ENCODE measurements around the gene NAT9. TPM values are rescaled to one million over a fixed set of nuclear protein-coding genes. Genes with fewer than 3 reads are reported as not detected.

NAT9 gene
- total and polyA plus RNA-seq, 2 experiments from 2014 or later: 37.3 to 37.5 TPM

- Mint-ChIP-seq H3K36me3 (ENCODE audit: low read depth) (peaks cover 16% of the 10 kb centered on the region; the same call in 2 of the 3 replicates), H3K4me1 (peaks cover 60% of the 10 kb centered on the region), H3K4me3 (no peak overlapping the region), H3K27me3 (ENCODE audit: insufficient read depth, low read depth, poor library complexity) (peaks cover 18% of the 10 kb centered on the region), H3K27ac (no peak overlapping the region), H3K9me3 (no peaks in the 10 kb centered on the region)
- ATAC-seq (no peak), DNase-seq (ENCODE audit: low spot score) (no peak)
- H4K20me1 ChIP-seq (replicated peaks; ENCODE audit: insufficient read depth): peaks cover 65% of the 10 kb centered on the region
- no peaks in the 10 kb centered on the region for H3K9me2 ChIP-seq (ENCODE audit: insufficient read depth)
- peaks cover 86% of the 10 kb centered on the region for H3K79me2 ChIP-seq (replicated peaks; ENCODE audit: insufficient read depth)
- no peak overlapping the region for H2AFZ ChIP-seq
- H3K36me3 ChIP-seq (ENCODE audit: insufficient read depth): no peaks in the 10 kb centered on the region
- no peak overlapping the region for H3K4me2 ChIP-seq
- H3F3A ChIP-seq (replicated peaks; ENCODE audit: low read depth): no peaks in the 10 kb centered on the region
- H3K4me1 ChIP-seq (ENCODE audit: insufficient read depth): peaks cover 43% of the 10 kb centered on the region
- H3K4me3 ChIP-seq: no peak overlapping the region
- H3K27me3 ChIP-seq (ENCODE audit: insufficient read depth): no peaks in the 10 kb centered on the region
- no peak overlapping the region for H3K27ac ChIP-seq (ENCODE audit: low read depth)
- TF ChIP-seq, protein P1, sequence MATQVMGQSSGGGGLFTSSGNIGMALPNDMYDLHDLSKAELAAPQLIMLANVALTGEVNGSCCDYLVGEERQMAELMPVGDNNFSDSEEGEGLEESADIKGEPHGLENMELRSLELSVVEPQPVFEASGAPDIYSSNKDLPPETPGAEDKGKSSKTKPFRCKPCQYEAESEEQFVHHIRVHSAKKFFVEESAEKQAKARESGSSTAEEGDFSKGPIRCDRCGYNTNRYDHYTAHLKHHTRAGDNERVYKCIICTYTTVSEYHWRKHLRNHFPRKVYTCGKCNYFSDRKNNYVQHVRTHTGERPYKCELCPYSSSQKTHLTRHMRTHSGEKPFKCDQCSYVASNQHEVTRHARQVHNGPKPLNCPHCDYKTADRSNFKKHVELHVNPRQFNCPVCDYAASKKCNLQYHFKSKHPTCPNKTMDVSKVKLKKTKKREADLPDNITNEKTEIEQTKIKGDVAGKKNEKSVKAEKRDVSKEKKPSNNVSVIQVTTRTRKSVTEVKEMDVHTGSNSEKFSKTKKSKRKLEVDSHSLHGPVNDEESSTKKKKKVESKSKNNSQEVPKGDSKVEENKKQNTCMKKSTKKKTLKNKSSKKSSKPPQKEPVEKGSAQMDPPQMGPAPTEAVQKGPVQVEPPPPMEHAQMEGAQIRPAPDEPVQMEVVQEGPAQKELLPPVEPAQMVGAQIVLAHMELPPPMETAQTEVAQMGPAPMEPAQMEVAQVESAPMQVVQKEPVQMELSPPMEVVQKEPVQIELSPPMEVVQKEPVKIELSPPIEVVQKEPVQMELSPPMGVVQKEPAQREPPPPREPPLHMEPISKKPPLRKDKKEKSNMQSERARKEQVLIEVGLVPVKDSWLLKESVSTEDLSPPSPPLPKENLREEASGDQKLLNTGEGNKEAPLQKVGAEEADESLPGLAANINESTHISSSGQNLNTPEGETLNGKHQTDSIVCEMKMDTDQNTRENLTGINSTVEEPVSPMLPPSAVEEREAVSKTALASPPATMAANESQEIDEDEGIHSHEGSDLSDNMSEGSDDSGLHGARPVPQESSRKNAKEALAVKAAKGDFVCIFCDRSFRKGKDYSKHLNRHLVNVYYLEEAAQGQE (IDR thresholded peaks at IDR 0.05; ENCODE audit: unreplicated experiment): no peak
- TF ChIP-seq ZNF462 (CRISPR knock-in tag; IDR thresholded peaks at IDR 0.05) (no peak), ETS1 (IDR thresholded peaks at IDR 0.05) (no peak), NANOG (IDR thresholded peaks at IDR 0.05; ENCODE audit: borderline replicate concordance) (no peak), ZNF114 (CRISPR knock-in tag; IDR thresholded peaks at IDR 0.05) (no peak), JUNB (IDR thresholded peaks at IDR 0.05; ENCODE audit: unreplicated experiment) (no peak), CREB1 (CRISPR knock-in tag; IDR thresholded peaks at IDR 0.05; ENCODE audit: low read depth) (no peak), EZH2phosphoT487 (IDR thresholded peaks at IDR 0.05; ENCODE audit: unreplicated experiment) (no peak), EZH2 (IDR thresholded peaks at IDR 0.05; ENCODE audit: low read depth, unreplicated experiment) (no peak), POLR2AphosphoS5 (IDR thresholded peaks at IDR 0.05; ENCODE audit: low read depth) (no peak), ZNF331 (CRISPR knock-in tag; IDR thresholded peaks at IDR 0.05; ENCODE audit: low read depth) (no peak), STAT1 (IDR thresholded peaks at IDR 0.05; ENCODE audit: unreplicated experiment) (no peak)
- TF ChIP-seq, protein P2, sequence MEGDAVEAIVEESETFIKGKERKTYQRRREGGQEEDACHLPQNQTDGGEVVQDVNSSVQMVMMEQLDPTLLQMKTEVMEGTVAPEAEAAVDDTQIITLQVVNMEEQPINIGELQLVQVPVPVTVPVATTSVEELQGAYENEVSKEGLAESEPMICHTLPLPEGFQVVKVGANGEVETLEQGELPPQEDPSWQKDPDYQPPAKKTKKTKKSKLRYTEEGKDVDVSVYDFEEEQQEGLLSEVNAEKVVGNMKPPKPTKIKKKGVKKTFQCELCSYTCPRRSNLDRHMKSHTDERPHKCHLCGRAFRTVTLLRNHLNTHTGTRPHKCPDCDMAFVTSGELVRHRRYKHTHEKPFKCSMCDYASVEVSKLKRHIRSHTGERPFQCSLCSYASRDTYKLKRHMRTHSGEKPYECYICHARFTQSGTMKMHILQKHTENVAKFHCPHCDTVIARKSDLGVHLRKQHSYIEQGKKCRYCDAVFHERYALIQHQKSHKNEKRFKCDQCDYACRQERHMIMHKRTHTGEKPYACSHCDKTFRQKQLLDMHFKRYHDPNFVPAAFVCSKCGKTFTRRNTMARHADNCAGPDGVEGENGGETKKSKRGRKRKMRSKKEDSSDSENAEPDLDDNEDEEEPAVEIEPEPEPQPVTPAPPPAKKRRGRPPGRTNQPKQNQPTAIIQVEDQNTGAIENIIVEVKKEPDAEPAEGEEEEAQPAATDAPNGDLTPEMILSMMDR (conservative IDR thresholded peaks at IDR 0.05; ENCODE audit: low read depth in 2 of 2): no peak
Measured at GRCh38 chr17:74755533-74755932, 20.6 kb downstream of the NAT9 start.
